GM19468 (cell line): ENCODE results near the gene FAR2.
A peak's percentile ranks its signal among the peaks of the same experiment; 100 is the strongest.

ENCODE experiments used
- ATAC-seq: cut with Tn5 transposase; IDR thresholded peaks from one replicate; pipeline ENCODE4 v1.9.1; 2021; ENCODE audit warnings: mild to moderate bottlenecking, moderate library complexity, moderate number of reproducible peaks; ENCODE audit not compliant: unreplicated experiment; ENCODE audit errors: extremely low read depth

The FAR2 gene

GRCh38 chr12:29310899-29311298, 161.8 kb downstream of the FAR2 start:
- ATAC-seq: no peak

GRCh38 chr12:29314416-29314815, 165.3 kb downstream of the FAR2 start:
- ATAC-seq: no peak

- no peak for ATAC-seq
These were observed 167.7 kb downstream of the FAR2 start for GRCh38 chr12:29316752-29317151.

GRCh38 chr12:29317556-29318363, 168.7 kb downstream of the FAR2 start:
- peak; percentile 96 for ATAC-seq

GRCh38 chr12:29320295-29321085, 171.4 kb downstream of the FAR2 start:
- no peak for ATAC-seq

GRCh38 chr12:29322157-29322556, 173.1 kb downstream of the FAR2 start:
- no peak for ATAC-seq

GRCh38 chr12:29329411-29329810, 180.3 kb downstream of the FAR2 start:
- ATAC-seq: no peak

GRCh38 chr12:29333178-29333577, 184.1 kb downstream of the FAR2 start:
- ATAC-seq: no peak

GRCh38 chr12:29334937-29335336, 185.9 kb downstream of the FAR2 start:
- ATAC-seq: no peak

- ATAC-seq: no peak
These were observed 188.2 kb downstream of the FAR2 start for GRCh38 chr12:29337325-29337724.

- no peak for ATAC-seq
These were observed 194.1 kb downstream of the FAR2 start for GRCh38 chr12:29343022-29343799.

- ATAC-seq: no peak
These were observed 197.8 kb downstream of the FAR2 start for GRCh38 chr12:29346769-29347421.

- ATAC-seq: no peak
These were observed 201.0 kb downstream of the FAR2 start for GRCh38 chr12:29350080-29350479.

- no peak for ATAC-seq
These were observed 205.9 kb downstream of the FAR2 start for GRCh38 chr12:29354954-29355353.

GRCh38 chr12:29365091-29365490, 216.0 kb downstream of the FAR2 start:
- ATAC-seq: no peak

GRCh38 chr12:29374012-29374411, 224.9 kb downstream of the FAR2 start:
- ATAC-seq: no peak

GRCh38 chr12:29374913-29375312, 225.8 kb downstream of the FAR2 start:
- no peak for ATAC-seq

- ATAC-seq: no peak
These were observed 227.0 kb downstream of the FAR2 start for GRCh38 chr12:29376118-29376517.

GRCh38 chr12:29380536-29381523, 231.8 kb downstream of the FAR2 start, which contains the start of gene ERGIC2:
ERGIC2 (minus strand) TSS chr12:29381172; CDS start chr12:29371633, 9,539 bp downstream.
- peak; percentile 91 for ATAC-seq
